Activated CD4-positive, alpha-beta T cell treated with anti-CD3 and anti-CD28 coated beads for 1 hour (primary cell): ENCODE data around the gene UNC5B.
A peak's percentile ranks its signal among the peaks of the same experiment; 100 is the strongest.

ENCODE experiments used
- DNase-seq: peaks from one replicate; pipeline ENCODE4 v3.0.0-alpha.2; 2020

The UNC5B gene

DNA sequence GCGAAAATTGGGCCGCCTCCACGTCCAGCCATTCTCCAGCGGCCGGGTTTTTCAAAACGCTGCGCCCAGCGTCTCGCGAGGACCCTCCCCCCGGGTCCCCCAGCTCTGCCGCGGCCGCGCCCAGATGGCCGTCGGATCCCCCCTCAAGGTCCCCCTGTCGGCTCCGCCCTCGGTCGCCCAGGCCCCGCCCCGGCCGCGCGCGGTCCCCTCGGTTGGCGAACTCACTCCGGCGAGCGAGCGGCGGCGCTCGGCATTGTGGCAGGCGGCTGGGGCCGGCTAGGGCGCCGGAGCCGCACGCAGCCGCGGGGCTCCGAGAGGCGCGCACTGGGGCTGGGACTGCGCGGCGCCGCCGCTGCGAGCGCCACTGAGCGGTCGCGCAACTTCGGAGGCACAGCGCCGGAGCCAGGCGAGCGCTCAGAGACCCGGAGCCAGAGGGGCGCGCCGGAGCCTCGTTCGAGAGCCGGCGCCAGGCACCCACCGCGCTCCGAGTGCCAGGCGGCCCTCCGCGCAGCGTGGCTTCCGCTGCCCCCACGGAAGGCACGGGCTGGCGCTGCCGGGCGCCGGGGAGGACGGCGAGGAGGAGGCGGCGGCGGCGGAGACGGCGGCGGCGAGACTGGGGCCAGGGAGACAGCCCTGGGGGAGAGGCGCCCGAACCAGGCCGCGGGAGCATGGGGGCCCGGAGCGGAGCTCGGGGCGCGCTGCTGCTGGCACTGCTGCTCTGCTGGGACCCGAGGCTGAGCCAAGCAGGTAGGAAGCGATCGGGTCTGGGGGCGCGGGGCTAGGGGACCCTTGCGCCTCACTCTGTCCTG, at the start of gene UNC5B:
Gene UNC5B, plus strand, starts transcription at position 253 of the 809 bp plus-strand sequence. Its CDS starts 416 bp downstream, at position 669.
- peak; percentile 24 for DNase-seq

DNA sequence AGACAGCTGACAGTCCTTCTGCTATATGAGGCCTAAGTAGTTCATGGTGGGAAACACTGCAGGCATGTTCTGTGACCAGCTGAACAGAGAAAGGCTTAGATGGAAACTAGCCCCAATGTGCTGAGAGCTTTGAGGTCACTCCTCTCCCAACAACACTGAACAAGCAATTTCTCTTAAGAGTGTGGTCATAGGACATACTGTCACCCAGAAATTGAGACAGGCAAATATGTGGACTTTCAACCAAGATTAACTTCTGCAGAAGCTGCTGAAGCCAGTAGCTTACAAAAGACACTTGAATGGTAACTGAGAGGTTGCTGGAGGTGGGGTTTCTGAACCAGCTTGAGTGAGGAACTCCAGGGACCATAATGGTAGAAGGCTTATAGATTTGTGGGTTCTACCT, 38.9 kb upstream of the UNC5B start:
- DNase-seq: no peak

DNA sequence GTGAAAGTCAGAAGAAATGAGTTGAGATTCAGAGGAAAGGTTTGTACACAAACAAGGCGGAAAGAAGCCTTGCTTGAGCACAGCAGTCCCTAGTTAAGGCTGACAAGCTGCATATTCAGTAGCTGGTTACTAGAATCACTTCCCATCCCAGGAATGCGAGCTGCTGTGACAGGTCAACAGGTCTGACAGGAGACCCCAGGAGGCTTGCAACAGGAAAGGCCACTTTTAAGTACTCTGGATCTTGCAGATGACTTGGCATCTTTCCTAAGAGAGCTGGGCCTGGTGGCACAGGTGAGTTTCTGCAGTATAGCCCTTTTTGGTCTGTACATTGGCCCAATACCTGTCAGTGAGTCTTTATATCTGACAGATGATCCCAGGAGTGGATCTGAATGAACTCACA, 35.7 kb upstream of the UNC5B start:
- no peak for DNase-seq

DNA sequence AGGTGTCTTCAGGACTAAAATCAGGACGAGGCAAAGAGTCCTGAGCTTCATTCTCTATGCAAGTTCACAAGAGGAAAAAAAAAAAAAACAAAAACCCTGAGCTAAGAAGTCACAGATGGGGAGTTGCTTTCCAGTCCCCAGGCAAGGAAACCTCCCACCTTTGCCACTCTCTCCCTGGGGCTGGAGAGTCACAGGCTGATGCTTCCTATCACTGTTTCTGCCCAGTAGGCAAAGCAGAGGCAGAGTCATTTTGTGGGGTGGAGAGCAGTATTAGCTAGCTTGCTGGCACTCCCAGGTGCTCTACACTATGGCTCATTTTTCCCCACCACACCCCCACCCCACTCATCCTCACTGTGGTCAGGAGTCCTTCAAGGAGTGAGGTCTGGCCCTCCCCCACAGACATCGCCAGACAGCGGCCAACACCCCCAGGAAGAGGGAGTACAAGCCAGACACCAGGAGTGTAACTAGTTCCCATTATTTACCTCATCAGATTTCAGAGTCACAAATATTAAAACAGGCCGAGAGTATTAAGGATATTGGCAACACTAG, 34.6 kb upstream of the UNC5B start:
- no peak for DNase-seq

DNA sequence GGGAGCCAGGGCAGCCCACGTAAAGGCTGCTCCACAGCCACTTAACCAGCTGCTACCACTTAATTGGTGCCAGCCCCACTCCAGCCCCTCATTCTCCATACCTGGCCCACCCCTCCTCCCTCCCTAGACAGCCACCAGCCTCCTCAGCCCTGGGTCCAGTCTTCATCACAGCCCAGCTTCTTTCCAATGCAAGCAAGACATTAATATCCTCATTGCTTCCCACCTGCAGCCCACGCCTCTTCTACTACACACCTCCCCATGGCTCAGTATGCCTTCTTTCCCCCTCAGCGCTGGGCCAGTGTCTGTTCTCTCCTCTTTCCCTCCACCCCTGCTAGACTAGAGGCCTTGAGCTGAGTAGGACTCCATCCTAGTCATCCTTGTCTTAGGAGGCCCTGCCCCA, 33.5 kb upstream of the UNC5B start:
- DNase-seq: no peak

DNA sequence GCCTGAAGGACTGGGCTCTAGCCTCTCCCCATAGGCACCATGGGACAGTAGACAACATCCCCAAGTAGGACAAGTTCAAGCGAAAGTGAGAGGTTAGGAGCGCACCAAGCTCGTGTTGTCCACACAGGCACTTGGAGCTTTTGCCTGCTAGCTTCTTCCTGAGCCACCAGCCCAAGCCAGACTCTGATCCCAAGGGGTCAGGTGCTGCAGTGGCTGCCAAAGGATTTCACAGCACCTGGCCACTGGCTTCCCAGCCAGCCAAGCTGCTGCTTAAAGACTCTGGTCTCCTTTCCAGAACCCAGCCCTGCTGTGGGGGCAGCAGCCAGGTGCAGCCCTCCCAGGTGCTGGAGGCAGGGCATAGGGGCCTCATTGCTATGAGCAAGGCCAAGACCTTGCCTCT, 33.0 kb upstream of the UNC5B start:
- no peak for DNase-seq

DNA sequence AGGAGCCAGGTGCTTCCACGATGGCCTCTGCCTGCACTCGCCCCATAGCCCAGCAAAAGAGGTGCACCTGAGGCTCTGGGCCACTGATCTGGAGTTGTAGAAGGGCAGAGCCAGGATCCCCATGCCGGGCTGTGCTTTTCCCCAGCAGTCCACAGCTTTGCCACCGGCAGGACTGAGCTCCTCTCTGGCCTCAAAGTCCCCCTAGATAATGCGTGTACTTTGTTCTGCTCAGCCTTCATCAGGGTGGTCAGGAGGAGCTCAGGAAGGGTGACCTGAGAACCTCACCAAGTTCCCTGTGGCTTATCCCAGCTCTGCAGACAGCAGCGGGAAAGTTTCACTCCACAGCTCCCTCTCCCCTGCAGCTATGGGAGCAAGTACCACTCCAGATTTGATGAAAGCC, 27.9 kb upstream of the UNC5B start:
- no peak for DNase-seq

DNA sequence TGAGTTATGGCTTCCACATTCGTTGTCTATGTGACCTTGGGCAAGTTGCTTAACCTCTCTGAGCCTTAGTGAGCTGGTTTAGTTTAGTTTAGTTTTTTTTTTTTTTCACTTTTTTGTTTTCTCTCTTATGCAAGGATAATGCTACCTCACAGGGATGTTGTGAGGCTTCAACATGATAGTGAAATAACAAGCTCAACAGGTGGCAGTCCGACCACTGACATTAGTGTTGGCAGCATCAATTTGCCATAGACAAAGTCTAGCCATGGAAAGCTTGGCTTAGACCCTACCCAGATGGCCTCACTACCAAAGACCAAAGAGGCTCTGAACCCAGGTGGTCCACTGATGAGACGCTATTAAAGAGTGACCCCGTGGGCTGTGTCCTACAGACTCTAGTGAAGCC, 27.2 kb upstream of the UNC5B start:
- DNase-seq: no peak

DNA sequence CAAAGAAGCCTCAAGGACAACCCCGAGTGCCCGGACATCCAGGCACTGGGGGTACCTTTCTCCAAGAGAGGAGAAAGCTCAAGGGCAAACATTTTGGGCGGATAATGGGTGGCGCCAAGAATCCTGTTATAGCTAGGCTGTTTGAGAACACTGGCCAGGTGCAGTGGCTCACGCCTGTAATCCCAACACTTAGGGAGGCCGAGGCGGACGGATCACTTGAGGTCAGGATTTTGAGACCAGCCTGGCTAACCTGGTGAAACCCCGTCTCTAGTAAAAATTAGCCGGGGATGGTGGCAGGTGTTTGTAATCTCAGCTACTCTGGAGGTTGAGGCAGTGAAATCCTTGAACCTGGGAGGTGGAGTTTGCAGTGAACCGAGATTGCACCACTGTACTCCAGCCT, 25.2 kb upstream of the UNC5B start:
- no peak for DNase-seq

DNA sequence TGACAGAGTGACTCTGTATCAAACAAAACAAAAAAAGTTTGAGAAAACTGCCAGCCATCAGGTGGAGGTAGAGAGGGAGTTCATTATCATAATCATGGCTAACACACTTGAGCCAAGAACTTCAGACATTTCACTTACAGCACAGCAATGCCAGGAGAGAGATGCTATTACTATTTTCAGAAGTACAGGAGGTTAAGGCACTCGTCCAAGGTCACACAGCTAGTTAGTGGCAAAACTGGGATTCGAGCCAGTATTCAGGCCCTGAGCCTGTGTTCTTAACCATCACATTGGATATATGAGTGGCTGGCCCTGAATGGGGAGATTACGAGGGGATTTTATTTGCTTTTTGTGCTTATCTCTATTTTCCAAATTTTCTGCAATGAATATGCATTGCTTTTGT, 24.8 kb upstream of the UNC5B start:
- no peak for DNase-seq

DNA sequence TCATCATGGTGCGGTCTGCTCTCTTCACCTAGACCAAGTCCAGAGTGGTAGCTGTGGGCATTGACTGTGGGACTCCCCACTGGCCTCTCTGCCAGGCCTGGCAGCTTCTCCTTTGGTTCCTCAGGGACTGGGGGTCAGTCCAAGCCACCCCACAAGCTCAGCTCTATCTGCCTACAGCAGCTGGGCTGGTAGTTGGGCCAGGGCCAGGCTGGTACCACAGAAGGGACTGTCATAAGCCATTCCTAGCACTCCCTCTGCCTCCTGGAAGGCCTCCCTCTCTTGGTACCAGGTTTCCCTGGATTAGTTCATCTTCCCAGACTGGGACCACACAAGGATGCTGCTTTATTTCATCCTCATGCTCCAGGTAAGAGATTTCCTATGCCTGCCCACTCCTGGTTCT, 24.2 kb upstream of the UNC5B start:
- no peak for DNase-seq

DNA sequence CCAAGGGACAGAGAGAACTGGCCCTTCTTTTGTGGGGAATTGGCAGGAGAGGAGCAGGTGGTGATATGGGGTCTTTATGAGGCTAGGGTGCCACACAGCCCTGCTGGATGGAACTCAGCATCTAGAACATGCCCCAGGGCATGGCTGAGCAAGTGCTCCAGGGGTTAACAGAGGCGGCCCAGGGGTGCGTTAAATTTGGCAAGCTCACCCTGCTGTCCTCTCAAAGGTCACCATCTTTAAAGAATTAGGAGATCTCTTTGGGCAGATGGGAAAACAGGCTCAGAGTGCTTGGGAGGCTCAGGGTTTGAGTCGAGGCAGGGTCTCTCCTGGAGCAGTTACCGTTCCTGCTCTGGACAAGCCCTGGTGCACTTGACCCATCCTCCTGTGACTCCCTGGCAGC, 21.4 kb upstream of the UNC5B start:
- DNase-seq: no peak

DNA sequence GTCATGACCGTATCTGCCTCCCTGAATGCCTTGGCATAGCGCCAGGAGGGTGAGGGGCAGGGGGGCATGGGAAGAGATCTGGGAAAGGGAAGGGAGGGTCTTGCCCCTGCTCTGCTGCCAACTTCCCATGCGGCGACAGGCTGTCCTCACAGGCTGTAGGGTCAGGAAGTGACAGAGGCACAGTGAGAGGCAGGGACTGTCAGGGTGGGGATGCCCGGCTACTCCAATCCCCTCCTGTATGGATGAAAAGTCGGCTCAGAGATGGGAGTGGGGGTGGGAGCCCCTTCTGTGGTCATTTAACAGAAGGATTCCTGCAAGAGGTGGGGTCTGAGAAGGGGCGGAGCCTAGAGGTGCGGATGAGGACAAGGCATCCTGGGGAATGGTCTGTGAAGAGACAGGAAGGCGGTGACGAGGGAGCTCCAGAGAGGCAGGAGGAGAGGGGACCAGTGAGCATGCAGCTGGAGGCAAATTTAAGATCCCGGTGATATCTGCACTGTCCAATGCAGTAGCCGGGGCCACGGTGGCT, 20.8 kb upstream of the UNC5B start:
- no peak for DNase-seq

DNA sequence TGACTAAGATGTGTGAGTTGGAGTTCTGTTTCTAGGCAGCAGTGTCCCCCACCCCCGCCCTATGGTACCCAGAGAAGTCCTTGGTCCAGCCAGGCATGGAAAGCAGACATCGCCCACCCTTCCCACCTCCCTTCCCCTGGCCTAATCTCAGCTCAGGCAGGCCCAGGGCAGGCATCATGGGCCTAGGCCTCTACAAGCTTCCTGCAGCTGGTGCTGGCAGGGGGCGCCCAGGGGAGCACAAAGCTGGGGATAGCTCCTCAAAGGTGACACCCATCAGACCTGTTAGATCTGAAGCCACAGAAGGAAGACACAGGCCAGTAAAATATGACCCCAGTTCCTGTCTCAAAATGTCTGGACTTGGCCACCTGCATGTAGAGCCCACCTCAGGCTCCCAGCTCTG, 18.9 kb upstream of the UNC5B start:
- no peak for DNase-seq

DNA sequence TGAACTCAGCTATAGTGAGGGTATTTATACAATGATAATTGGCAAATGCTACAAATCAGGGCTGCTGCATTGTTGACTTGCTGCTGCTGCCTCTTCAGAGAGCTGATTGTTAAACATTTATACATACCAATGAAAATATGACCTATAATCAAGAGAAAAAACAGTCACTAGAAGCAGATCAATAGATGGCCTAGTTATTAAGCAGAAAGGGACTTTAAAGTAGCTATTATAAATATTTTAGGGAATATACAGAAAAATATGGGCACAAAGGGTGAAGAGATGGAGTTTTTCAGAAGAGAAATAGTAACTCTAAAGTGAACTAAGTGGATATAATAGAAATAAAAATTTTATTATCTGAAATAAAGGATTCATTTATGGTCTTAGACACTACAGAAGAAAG, 14.4 kb upstream of the UNC5B start:
- no peak for DNase-seq

DNA sequence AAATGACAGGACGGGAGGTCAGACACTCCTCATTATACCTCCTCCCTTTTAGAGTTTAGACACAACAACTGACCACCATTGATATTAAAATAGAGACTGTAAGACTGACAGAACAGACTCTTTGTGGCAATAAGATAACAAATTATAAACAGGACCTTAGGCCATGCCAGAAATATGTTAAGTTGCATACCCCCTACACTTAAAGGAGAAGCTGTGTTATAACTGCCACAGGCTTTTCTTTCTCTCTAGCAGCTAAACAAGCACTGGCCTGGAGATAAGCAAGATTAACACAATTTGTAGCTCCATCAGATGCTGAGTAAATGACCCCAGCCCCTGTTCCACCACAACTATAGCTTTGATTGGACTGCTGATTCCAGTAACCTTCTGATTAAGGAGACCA, 10.5 kb upstream of the UNC5B start:
- DNase-seq: no peak

DNA sequence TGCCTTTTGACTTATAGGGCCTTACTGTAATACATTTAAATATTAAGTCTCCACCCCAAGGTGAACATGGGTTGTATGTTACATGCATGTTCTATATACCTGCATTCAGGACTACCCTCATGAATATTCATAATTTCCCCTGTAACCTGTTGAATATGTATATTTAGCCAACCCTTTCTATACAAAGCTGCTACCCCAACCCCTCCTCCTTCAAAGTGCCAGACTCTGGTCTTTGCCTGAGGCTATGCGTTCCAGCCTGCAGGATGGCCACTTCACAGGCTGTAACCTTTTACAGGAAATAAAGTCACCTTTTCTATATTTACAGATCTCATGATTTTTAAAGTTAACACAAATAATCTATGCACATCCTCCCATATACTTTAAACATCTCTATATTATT, 10.1 kb upstream of the UNC5B start:
- no peak for DNase-seq

DNA sequence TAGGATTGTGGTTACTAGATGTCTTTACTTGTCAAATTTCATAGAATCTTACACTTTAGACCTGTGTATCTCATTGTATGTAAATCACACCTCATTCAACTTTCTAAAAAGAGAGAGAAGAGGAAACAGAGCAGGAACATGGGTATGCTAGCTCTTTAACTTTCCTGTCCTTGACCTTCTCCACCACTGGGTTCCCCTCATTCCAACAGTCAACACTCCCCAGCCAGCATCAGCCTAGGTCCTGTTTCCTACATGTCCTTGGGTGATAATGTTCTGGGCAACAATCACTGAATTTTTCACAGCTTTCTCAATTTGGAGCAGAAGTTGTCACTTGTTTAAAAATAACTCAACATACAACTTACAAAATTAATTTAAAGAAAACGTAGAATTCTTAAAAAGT, 9.2 kb upstream of the UNC5B start:
- DNase-seq: no peak

DNA sequence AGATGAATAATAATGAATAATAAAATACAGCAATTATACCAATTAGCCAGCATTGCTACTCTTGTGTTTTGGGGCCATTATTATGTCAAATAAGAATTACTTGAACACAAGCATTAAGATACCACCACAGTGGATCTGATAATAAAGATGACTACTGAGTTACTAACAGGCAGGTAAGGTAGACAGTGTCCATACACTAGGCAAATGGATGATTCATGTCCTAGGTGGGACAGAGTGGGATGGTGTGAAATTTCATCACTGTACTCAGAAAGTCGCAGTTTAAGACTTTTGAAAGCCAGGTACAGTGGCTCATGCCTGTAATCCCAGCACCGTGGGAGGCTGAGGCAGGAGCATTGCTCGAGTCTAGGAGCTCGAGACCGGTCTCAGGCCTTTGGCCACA, 8.7 kb upstream of the UNC5B start:
- DNase-seq: no peak

DNA sequence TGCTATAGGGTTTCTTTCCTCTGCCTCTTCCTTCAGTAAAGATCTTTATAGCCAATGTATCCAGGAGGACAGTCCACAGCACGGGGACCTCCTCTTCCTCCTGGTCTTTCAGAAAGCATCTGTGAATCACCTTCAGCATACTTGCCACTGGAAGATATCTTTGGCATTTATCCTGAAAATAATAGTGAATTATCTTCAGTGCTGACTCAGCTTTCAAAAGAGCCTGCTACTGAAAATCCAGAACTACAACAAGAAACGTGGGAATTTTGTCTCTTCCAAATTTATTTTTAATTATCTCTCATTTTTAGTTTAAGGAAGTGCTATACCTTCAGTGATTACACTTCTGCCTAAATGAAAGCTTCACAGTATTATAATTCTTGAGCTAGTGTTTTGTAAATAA, 7.6 kb upstream of the UNC5B start:
- no peak for DNase-seq

DNA sequence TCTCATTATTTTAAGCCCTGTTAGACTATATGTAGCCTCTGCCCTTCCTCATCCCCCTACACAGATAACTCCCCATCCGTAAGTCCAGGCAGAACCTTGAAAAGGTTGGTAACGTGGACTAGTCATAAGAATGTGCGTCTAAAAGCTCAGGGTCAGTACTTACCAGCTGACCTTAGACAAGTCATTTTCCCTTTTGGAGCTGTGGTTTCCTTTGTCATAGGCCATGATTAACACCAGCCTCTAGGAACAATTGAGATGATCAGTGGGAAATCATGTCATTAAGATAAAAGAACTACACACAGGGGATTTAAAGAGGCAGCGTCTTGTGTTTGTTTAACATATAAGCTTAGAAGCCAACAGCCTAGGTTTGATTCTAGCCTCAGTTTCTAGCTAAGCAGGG, 6.9 kb upstream of the UNC5B start:
- no peak for DNase-seq

DNA sequence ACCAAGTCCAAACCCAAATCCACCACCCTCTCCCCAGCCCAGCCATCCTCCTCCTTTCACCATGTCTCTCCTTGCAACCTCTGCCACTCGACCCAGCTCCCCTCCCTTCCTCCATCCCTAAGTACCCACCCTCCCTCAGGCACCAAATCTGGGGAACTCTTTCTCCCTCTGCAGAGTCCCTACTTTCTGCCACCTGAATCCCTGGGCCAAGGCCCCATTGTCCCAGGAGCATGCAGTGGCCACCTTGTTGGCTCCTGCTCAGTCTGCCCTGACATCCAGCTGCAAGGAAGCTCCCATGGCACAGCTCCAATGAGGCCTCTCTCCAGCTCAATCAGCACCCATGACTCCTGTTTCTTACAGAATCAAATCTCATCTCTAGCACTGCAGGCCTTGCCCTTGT, 5.5 kb upstream of the UNC5B start:
- DNase-seq: no peak

DNA sequence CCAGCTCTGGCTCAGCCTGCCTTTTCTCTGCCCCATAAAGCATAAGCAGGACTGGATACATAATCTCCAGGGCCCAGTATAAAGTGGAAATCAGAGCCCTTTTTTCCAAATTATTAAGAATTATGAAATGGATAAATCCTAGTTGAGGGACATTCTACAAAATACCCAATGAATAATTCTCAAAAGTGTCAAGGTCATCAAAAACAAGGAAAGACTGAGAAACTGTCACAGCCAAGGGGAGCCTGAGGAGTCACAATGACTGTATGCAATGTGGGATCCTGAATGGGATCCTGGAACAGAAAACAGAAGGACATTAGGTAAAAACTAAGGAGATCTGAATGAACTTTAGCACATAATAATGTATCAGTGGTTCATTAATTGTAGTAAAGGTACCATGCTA, 4.8 kb upstream of the UNC5B start:
- DNase-seq: no peak

DNA sequence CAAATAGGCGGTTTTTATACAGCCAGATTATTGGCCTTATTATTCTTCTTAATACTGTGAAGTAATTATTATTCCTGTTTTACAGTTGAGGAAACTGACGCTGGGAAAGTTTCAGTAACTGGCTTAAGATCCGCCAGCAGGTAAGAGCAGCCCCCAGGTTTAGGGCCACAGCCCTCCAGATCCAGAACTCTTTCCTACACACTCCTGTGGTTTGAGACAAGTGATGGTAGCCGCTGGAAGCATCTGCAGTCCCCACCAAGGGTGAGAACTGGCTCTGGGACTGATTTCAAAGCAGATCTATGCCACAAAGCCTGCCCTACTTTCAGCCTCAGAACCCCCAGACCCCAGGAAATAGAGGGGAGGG, 3.0 kb upstream of the UNC5B start:
- DNase-seq: no peak
